ENCODE measurements around the gene GPX7.

GPX7 gene

DNA sequence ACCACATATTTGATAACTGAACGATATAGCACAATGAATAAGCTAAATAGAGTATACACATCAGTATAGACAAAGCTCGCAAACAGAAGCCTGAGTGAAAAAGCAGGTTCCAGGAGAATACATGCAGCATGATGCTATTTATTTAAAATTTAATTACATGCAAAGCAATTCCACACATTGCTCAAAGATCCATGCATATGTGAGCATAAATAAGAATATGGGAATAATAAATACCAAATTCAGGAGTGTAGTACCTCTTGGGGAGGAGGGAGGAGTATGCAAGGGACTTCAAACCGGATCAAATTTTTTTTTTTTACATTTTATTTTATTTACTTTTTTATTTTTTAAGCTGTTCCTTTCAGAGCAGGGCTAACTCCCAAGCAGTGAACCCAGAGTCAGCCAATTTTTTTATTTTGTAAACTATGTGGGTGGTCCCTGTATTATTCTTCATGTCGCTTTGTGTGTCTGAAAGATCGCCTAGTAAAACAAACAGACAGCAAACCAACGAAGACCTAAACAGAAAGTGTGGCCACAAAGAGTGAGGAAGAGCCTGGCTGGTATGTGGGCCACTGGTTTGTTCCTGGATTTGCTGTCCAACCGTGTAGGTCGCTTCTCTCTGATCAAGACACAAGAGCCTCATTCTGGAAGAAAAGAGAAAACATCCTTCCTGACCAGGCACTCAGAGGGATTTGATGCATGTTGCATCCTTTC, 26.6 kb downstream of the GPX7 start:
- H3K4me3 ChIP-seq (replicated peaks; ENCODE audit: insufficient read depth, low read length): no peak overlapping the region
- DNase-seq (ENCODE audit: low read depth in 1 of 2, low spot score in 1 of 2): no peak
- H3K27ac ChIP-seq (replicated peaks): no peak overlapping the region
- H3K27me3 ChIP-seq (ENCODE audit: insufficient read depth, poor library complexity, severe bottlenecking): no peaks in the 10 kb centered on the region
- TF ChIP-seq GABPA (IDR thresholded peaks at IDR 0.05; ENCODE audit: low read depth) (no peak), POLR2AphosphoS5 (IDR thresholded peaks at IDR 0.05; ENCODE audit: low read depth) (no peak)

- peak in 1 of 2 experiments; percentile 9 for DNase-seq (ENCODE audit: low read depth in 1 of 2, low spot score in 1 of 2)
- no peak overlapping the region for H3K4me3 ChIP-seq (replicated peaks; ENCODE audit: insufficient read depth, low read length)
- no peaks in the 10 kb centered on the region for H3K27me3 ChIP-seq (ENCODE audit: insufficient read depth, poor library complexity, severe bottlenecking)
- no peak overlapping the region for H3K27ac ChIP-seq (replicated peaks)
- TF ChIP-seq SPI1 (IDR thresholded peaks at IDR 0.05; ENCODE audit: borderline replicate concordance, low read depth) (no peak), GABPA (IDR thresholded peaks at IDR 0.05; ENCODE audit: low read depth) (no peak)
These were observed 27.1 kb downstream of the GPX7 start for GRCh38 chr1:52629325-52629643.

- Histone ChIP-seq H3K4me3 (replicated peaks; ENCODE audit: insufficient read depth, low read length) (no peak overlapping the region), H3K27ac (replicated peaks) (no peak overlapping the region), H3K27me3 (ENCODE audit: insufficient read depth, poor library complexity, severe bottlenecking) (no peaks in the 10 kb centered on the region)
- TF ChIP-seq POLR2AphosphoS5 (IDR thresholded peaks at IDR 0.05; ENCODE audit: low read depth) (no peak), SPI1 (IDR thresholded peaks at IDR 0.05; ENCODE audit: borderline replicate concordance, low read depth) (no peak), CTCF (IDR thresholded peaks at IDR 0.05; ENCODE audit: insufficient read depth, low read length) (no peak), GABPA (IDR thresholded peaks at IDR 0.05; ENCODE audit: low read depth) (no peak)
- TF ChIP-seq, protein P1, sequence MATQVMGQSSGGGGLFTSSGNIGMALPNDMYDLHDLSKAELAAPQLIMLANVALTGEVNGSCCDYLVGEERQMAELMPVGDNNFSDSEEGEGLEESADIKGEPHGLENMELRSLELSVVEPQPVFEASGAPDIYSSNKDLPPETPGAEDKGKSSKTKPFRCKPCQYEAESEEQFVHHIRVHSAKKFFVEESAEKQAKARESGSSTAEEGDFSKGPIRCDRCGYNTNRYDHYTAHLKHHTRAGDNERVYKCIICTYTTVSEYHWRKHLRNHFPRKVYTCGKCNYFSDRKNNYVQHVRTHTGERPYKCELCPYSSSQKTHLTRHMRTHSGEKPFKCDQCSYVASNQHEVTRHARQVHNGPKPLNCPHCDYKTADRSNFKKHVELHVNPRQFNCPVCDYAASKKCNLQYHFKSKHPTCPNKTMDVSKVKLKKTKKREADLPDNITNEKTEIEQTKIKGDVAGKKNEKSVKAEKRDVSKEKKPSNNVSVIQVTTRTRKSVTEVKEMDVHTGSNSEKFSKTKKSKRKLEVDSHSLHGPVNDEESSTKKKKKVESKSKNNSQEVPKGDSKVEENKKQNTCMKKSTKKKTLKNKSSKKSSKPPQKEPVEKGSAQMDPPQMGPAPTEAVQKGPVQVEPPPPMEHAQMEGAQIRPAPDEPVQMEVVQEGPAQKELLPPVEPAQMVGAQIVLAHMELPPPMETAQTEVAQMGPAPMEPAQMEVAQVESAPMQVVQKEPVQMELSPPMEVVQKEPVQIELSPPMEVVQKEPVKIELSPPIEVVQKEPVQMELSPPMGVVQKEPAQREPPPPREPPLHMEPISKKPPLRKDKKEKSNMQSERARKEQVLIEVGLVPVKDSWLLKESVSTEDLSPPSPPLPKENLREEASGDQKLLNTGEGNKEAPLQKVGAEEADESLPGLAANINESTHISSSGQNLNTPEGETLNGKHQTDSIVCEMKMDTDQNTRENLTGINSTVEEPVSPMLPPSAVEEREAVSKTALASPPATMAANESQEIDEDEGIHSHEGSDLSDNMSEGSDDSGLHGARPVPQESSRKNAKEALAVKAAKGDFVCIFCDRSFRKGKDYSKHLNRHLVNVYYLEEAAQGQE (IDR thresholded peaks at IDR 0.05; ENCODE audit: insufficient replicate concordance, low read depth): no peak
- no peak for DNase-seq (ENCODE audit: low read depth in 1 of 2, low spot score in 1 of 2)
These were observed 27.5 kb downstream of the GPX7 start for GRCh38 chr1:52629667-52630066.

GRCh38 chr1:52631759-52632331, 29.7 kb downstream of the GPX7 start:
- H3K27ac ChIP-seq (replicated peaks): no peak overlapping the region
- no peak for TF ChIP-seq POLR2AphosphoS5 (IDR thresholded peaks at IDR 0.05; ENCODE audit: low read depth)
- TF ChIP-seq SPI1 (IDR thresholded peaks at IDR 0.05; ENCODE audit: borderline replicate concordance, low read depth): peak; percentile 31; the same call in 1 of the 2 replicates
- H3K27me3 ChIP-seq (ENCODE audit: insufficient read depth, poor library complexity, severe bottlenecking): no peaks in the 10 kb centered on the region
- DNase-seq (ENCODE audit: low read depth in 1 of 2, low spot score in 1 of 2): peak in 1 of 2 experiments; percentile 17
- H3K4me3 ChIP-seq (replicated peaks; ENCODE audit: insufficient read depth, low read length): no peak overlapping the region

DNA sequence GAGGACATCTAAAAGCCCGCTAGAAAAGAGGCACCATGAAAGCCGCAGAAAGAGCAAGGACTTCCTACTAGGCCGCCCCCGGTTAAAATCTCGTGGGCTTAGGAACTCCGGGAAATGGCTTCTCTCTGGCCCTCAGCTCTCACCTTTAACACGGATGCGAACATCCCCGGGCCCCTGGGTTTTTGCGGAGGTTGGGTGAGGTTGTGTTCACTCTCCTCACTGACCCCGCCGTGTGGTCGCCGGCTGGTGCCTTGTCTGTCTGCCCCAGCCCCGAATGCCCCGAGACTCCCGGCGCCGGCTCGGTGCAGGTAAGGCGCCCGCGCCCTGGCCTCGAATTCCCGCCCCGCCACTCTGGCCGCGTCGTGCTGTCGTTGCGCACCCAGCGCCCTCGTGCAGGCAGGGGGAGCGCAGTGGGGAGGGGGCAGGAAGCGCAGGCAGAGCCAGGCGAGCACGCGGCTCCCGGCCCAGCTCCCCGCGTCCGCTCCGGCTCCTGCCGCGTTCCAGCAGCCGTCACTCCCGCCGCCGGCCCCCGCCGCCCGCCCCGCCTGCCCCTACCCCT, 30.6 kb downstream of the GPX7 start, which contains the start of gene SHISAL2A:
SHISAL2A (plus strand) TSS at position 437 of the 559 bp plus-strand sequence. CDS start 326 bp downstream, outside the sequence.
- H3K4me3 ChIP-seq (replicated peaks; ENCODE audit: insufficient read depth, low read length): no peak within 1 kb of the TSS

More for the DNA sequence above, 30.6 kb downstream of the GPX7 start, which contains the start of gene SHISAL2A:
- no peak for DNase-seq (ENCODE audit: low read depth in 1 of 2, low spot score in 1 of 2)
- no peak within 1 kb of the TSS for H3K27ac ChIP-seq (replicated peaks)
- H3K27me3 ChIP-seq (ENCODE audit: insufficient read depth, poor library complexity, severe bottlenecking): no peaks in the 10 kb centered on the region
- TF ChIP-seq, protein P1 (IDR thresholded peaks at IDR 0.05; ENCODE audit: insufficient replicate concordance, low read depth): no peak
- TF ChIP-seq CTCF (IDR thresholded peaks at IDR 0.05; ENCODE audit: insufficient read depth, low read length) (no peak), GABPA (IDR thresholded peaks at IDR 0.05; ENCODE audit: low read depth) (no peak), POLR2AphosphoS5 (IDR thresholded peaks at IDR 0.05; ENCODE audit: low read depth) (no peak), SPI1 (IDR thresholded peaks at IDR 0.05; ENCODE audit: borderline replicate concordance, low read depth) (no peak)

All from HL-60 (cell line).